PFSK-1 (cell line): ENCODE measurements around the gene STIP1.

Experiments
- POLR2AphosphoS5 ChIP-seq: IDR thresholded peaks from 2 replicates; pipeline ENCODE4 v1.6.1; 2012; ENCODE audit warnings: low read depth, mild to moderate bottlenecking, control low read depth, low read length, moderate library complexity
- REST ChIP-seq, 2 experiments: IDR thresholded peaks; 2 replicates each; pipeline versions ENCODE4 v1.6.1 to v1.8.0; 2011 to 2012; ENCODE audit warnings: low read depth in 2 of 2, low read length in 2 of 2, control low read depth in 1 of 2, inconsistent platforms in 1 of 2, mild to moderate bottlenecking in 1 of 2, moderate library complexity in 1 of 2; ENCODE audit not compliant: insufficient read depth in 1 of 2
- TAF1 ChIP-seq: IDR thresholded peaks from 2 replicates; pipeline ENCODE4 v1.6.1; 2012; ENCODE audit warnings: low read length, control low read depth, borderline replicate concordance; ENCODE audit not compliant: insufficient read depth

- TF ChIP-seq REST (IDR thresholded peaks at IDR 0.05; ENCODE audit: insufficient read depth in 1 of 2, low read depth in 2 of 2, low read length in 2 of 2) (no peak), TAF1 (no peak), POLR2AphosphoS5 (no peak)
Observed at GRCh38 chr11:64152841-64153691, 32.9 kb upstream of the STIP1 start.
